HEK293 (cell line): ENCODE measurements around the gene MSMO1.
A peak's percentile ranks its signal among the peaks of the same experiment; 100 is the strongest.

ENCODE experiments used
- BCL11B ChIP-seq: fragments of 450-650 bp; formaldehyde crosslinking; IDR thresholded peaks from 2 replicates; pipeline ENCODE4 v1.5.1; 2016; ENCODE audit warnings: low read depth, missing biosample characterization, missing genetic modification characterization
- BCL6B ChIP-seq: fragments of 450-650 bp; formaldehyde crosslinking; IDR thresholded peaks from 2 replicates; pipeline ENCODE4 v1.5.1; 2017; ENCODE audit warnings: missing biosample characterization, missing genetic modification characterization
- FEZF1 ChIP-seq: fragments of 450-650 bp; formaldehyde crosslinking; IDR thresholded peaks from 2 replicates; pipeline ENCODE4 v1.5.1; 2016; ENCODE audit warnings: missing biosample characterization, missing genetic modification characterization
- GLI2 ChIP-seq: fragments of 450-650 bp; formaldehyde crosslinking; IDR thresholded peaks from 2 replicates; pipeline ENCODE4; 2017; ENCODE audit warnings: missing biosample characterization, missing genetic modification characterization, low read depth, borderline replicate concordance
- HOXC10 ChIP-seq: sonication (generic); formaldehyde crosslinking; IDR thresholded peaks from 2 replicates; pipeline ENCODE4 v1.8.1; 2023; ENCODE audit warnings: mild to moderate bottlenecking, missing genetic modification reagents
- YY1 ChIP-seq: fragments of 450-650 bp; formaldehyde crosslinking; IDR thresholded peaks from 2 replicates; pipeline ENCODE4 v1.5.1; 2018; ENCODE audit warnings: missing biosample characterization, missing genetic modification characterization
- ZBTB6 ChIP-seq: fragments of 450-650 bp; formaldehyde crosslinking; IDR thresholded peaks from 2 replicates; pipeline ENCODE4 v1.5.1; 2017; ENCODE audit warnings: missing biosample characterization, missing genetic modification characterization
- ZBTB8A ChIP-seq: fragments of 450-650 bp; formaldehyde crosslinking; IDR thresholded peaks from 2 replicates; pipeline ENCODE4 v1.5.1; 2016; ENCODE audit warnings: missing biosample characterization, missing genetic modification characterization
- ZNF112 ChIP-seq: fragments of 450-650 bp; formaldehyde crosslinking; IDR thresholded peaks from 2 replicates; pipeline ENCODE4 v1.5.0; 2017; ENCODE audit warnings: missing biosample characterization, missing genetic modification characterization
- ZNF132 ChIP-seq: fragments of 450-650 bp; formaldehyde crosslinking; IDR thresholded peaks from 2 replicates; pipeline ENCODE4 v1.5.1; 2017; ENCODE audit warnings: missing biosample characterization, missing genetic modification characterization, borderline replicate concordance
- ZNF202 ChIP-seq: fragments of 450-650 bp; formaldehyde crosslinking; IDR thresholded peaks from 2 replicates; pipeline ENCODE4 v1.5.1; 2016; ENCODE audit warnings: missing biosample characterization, missing genetic modification characterization, borderline replicate concordance
- ZNF211 ChIP-seq: fragments of 450-650 bp; formaldehyde crosslinking; IDR thresholded peaks from 2 replicates; pipeline ENCODE4 v1.5.1; 2016; ENCODE audit warnings: low read depth, missing biosample characterization, missing genetic modification characterization
- ZNF335 ChIP-seq: fragments of 450-650 bp; formaldehyde crosslinking; conservative IDR thresholded peaks from 2 replicates; pipeline ENCODE4 v1.5.1; 2016; ENCODE audit warnings: missing biosample characterization, missing genetic modification characterization
- ZNF394 ChIP-seq: fragments of 450-650 bp; formaldehyde crosslinking; IDR thresholded peaks from 2 replicates; pipeline ENCODE4 v1.5.1; 2016; ENCODE audit warnings: missing biosample characterization, missing genetic modification characterization, mild to moderate bottlenecking, moderate library complexity, borderline replicate concordance
- ZNF544 ChIP-seq: fragments of 450-650 bp; formaldehyde crosslinking; IDR thresholded peaks from 2 replicates; pipeline ENCODE4 v1.5.0; 2017; ENCODE audit warnings: missing biosample characterization, missing genetic modification characterization
- ZNF585B ChIP-seq: fragments of 450-650 bp; formaldehyde crosslinking; IDR thresholded peaks from 2 replicates; pipeline ENCODE4 v1.5.1; 2016; ENCODE audit warnings: missing biosample characterization, missing genetic modification characterization
- ZNF610 ChIP-seq: fragments of 450-650 bp; formaldehyde crosslinking; IDR thresholded peaks from 2 replicates; pipeline ENCODE4 v1.5.1; 2016; ENCODE audit warnings: missing biosample characterization, missing genetic modification characterization, borderline replicate concordance
- ZNF645 ChIP-seq: fragments of 450-650 bp; formaldehyde crosslinking; IDR thresholded peaks from 2 replicates; pipeline ENCODE4; 2016; ENCODE audit warnings: missing biosample characterization, missing genetic modification characterization
- ZNF704 ChIP-seq: fragments of 450-650 bp; formaldehyde crosslinking; IDR thresholded peaks from 2 replicates; pipeline ENCODE4 v1.5.1; 2016; ENCODE audit warnings: missing biosample characterization, missing genetic modification characterization
- ZNF76 ChIP-seq: fragments of 450-650 bp; formaldehyde crosslinking; IDR thresholded peaks from 2 replicates; pipeline ENCODE4; 2016; ENCODE audit warnings: low read depth, missing biosample characterization, missing genetic modification characterization, borderline replicate concordance
- ZNF768 ChIP-seq: fragments of 450-650 bp; formaldehyde crosslinking; IDR thresholded peaks from 2 replicates; pipeline ENCODE4 v1.5.1; 2018; ENCODE audit warnings: missing biosample characterization, mild to moderate bottlenecking, missing genetic modification characterization
- ZNF785 ChIP-seq: fragments of 450-650 bp; formaldehyde crosslinking; IDR thresholded peaks from 2 replicates; pipeline ENCODE4 v1.5.1; 2016; ENCODE audit warnings: missing biosample characterization, missing genetic modification characterization
- ZNF830 ChIP-seq: fragments of 450-650 bp; IDR thresholded peaks from 2 replicates; pipeline ENCODE4 v1.5.0; 2018; ENCODE audit warnings: missing biosample characterization, missing genetic modification characterization, low read depth, mild to moderate bottlenecking, moderate library complexity
- ZSCAN30 ChIP-seq: fragments of 450-650 bp; IDR thresholded peaks from 2 replicates; pipeline ENCODE4 v1.5.1; 2018; ENCODE audit warnings: missing biosample characterization, mild to moderate bottlenecking, missing genetic modification characterization, moderate library complexity
- ZXDB ChIP-seq: fragments of 450-650 bp; formaldehyde crosslinking; IDR thresholded peaks from 2 replicates; pipeline ENCODE4 v1.5.1; 2016; ENCODE audit warnings: missing biosample characterization, missing genetic modification characterization
- TF ChIP-seq, protein P1 (sequence below): fragments of 450-650 bp; formaldehyde crosslinking; IDR thresholded peaks from 2 replicates; pipeline ENCODE4 v1.5.1; 2017; ENCODE audit warnings: missing biosample characterization, missing genetic modification characterization
- TF ChIP-seq, protein P2 (sequence below): fragments of 450-650 bp; formaldehyde crosslinking; conservative IDR thresholded peaks from 2 replicates; pipeline ENCODE4 v1.5.1; 2016; ENCODE audit warnings: low read depth, missing biosample characterization, missing genetic modification characterization

The MSMO1 gene

DNA sequence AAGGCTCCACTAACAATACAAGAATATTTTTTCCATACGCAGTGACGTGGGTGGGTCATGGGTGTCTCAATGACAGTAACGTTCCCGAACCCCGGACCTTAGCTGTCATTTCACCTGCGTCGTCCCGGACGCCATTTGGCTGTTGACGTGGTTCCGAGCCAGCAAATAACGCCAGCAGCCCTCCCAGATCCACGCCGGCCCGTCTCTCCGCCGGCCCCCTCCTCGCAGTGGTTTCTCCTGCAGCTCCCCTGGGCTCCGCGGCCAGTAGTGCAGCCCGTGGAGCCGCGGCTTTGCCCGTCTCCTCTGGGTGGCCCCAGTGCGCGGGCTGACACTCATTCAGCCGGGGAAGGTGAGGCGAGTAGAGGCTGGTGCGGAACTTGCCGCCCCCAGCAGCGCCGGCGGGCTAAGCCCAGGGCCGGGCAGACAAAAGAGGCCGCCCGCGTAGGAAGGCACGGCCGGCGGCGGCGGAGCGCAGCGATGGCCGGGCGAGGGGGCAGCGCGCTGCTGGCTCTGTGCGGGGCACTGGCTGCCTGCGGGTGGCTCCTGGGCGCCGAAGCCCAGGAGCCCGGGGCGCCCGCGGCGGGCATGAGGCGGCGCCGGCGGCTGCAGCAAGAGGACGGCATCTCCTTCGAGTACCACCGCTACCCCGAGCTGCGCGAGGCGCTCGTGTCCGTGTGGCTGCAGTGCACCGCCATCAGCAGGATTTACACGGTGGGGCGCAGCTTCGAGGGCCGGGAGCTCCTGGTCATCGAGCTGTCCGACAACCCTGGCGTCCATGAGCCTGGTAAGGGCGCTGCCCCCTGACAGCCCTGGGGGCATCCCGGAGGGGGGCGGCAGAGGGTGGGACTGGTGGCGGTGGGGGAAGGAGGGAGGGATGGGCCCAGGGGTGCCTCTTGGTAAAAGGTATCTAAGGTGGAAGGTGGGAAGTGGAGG lies 51.5 kb downstream of the MSMO1 start, which contains the start of gene CPE (continued):
- TF ChIP-seq ZNF211: no peak
- TF ChIP-seq ZNF830: no peak
- TF ChIP-seq ZSCAN30 (tag by site-specific recombination): peak; percentile 91
- peak; percentile 45; the same call in 1 of the 2 replicates for TF ChIP-seq ZXDB (tag by site-specific recombination)
- TF ChIP-seq ZNF394 (tag by site-specific recombination): no peak
- TF ChIP-seq GLI2 (tag by site-specific recombination): no peak
- TF ChIP-seq, protein P1, sequence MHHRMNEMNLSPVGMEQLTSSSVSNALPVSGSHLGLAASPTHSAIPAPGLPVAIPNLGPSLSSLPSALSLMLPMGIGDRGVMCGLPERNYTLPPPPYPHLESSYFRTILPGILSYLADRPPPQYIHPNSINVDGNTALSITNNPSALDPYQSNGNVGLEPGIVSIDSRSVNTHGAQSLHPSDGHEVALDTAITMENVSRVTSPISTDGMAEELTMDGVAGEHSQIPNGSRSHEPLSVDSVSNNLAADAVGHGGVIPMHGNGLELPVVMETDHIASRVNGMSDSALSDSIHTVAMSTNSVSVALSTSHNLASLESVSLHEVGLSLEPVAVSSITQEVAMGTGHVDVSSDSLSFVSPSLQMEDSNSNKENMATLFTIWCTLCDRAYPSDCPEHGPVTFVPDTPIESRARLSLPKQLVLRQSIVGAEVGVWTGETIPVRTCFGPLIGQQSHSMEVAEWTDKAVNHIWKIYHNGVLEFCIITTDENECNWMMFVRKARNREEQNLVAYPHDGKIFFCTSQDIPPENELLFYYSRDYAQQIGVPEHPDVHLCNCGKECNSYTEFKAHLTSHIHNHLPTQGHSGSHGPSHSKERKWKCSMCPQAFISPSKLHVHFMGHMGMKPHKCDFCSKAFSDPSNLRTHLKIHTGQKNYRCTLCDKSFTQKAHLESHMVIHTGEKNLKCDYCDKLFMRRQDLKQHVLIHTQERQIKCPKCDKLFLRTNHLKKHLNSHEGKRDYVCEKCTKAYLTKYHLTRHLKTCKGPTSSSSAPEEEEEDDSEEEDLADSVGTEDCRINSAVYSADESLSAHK: no peak
- TF ChIP-seq ZNF785: no peak
- no peak for TF ChIP-seq BCL6B (tag by site-specific recombination)
- no peak for TF ChIP-seq ZNF610 (tag by site-specific recombination)
- TF ChIP-seq ZNF335 (tag by site-specific recombination): peak; percentile 69
- no peak for TF ChIP-seq FEZF1 (tag by site-specific recombination)
- TF ChIP-seq ZNF544 (tag by site-specific recombination): no peak
- TF ChIP-seq ZNF585B (tag by site-specific recombination): no peak
- TF ChIP-seq BCL11B (tag by site-specific recombination): no peak
- TF ChIP-seq ZNF112 (tag by site-specific recombination): no peak
- no peak for TF ChIP-seq ZBTB6
- TF ChIP-seq ZNF202 (tag by site-specific recombination): no peak
- no peak for TF ChIP-seq ZNF768 (tag by site-specific recombination)
- TF ChIP-seq ZBTB8A (tag by site-specific recombination): peak; percentile 92
- TF ChIP-seq ZNF704 (tag by site-specific recombination): no peak
- TF ChIP-seq, protein P2, sequence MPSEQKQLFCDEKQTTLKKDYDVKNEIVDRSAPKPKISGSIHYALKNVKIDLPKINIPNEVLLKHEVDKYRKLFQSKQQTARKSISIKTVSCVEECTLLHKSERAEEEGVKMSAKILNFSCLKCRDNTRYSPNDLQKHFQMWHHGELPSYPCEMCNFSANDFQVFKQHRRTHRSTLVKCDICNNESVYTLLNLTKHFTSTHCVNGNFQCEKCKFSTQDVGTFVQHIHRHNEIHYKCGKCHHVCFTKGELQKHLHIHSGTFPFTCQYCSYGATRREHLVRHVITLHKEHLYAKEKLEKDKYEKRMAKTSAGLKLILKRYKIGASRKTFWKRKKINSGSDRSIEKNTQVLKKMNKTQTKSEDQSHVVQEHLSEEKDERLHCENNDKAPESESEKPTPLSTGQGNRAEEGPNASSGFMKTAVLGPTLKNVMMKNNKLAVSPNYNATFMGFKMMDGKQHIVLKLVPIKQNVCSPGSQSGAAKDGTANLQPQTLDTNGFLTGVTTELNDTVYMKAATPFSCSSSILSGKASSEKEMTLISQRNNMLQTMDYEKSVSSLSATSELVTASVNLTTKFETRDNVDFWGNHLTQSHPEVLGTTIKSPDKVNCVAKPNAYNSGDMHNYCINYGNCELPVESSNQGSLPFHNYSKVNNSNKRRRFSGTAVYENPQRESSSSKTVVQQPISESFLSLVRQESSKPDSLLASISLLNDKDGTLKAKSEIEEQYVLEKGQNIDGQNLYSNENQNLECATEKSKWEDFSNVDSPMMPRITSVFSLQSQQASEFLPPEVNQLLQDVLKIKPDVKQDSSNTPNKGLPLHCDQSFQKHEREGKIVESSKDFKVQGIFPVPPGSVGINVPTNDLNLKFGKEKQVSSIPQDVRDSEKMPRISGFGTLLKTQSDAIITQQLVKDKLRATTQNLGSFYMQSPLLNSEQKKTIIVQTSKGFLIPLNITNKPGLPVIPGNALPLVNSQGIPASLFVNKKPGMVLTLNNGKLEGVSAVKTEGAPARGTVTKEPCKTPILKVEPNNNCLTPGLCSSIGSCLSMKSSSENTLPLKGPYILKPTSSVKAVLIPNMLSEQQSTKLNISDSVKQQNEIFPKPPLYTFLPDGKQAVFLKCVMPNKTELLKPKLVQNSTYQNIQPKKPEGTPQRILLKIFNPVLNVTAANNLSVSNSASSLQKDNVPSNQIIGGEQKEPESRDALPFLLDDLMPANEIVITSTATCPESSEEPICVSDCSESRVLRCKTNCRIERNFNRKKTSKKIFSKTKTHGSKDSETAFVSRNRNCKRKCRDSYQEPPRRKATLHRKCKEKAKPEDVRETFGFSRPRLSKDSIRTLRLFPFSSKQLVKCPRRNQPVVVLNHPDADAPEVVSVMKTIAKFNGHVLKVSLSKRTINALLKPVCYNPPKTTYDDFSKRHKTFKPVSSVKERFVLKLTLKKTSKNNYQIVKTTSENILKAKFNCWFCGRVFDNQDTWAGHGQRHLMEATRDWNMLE (tag by site-specific recombination): peak; percentile 24; the same call in 1 of the 2 replicates
- TF ChIP-seq ZNF132: no peak
- TF ChIP-seq YY1 (tag by site-specific recombination): peak; percentile 33; the same call in 1 of the 2 replicates
- no peak for TF ChIP-seq ZNF76 (tag by site-specific recombination)
- TF ChIP-seq HOXC10 (CRISPR knock-in tag): 0 out of 2 replicates have a peak, but pooled peaks have one; percentile 66
- no peak for TF ChIP-seq ZNF645 (tag by site-specific recombination)
